SK-N-MC (cell line): ENCODE data around the gene FGD5.

Experiments used
- FOXP2 ChIP-seq: optimal IDR thresholded peaks from 2 replicates; pipeline ENCODE3; 2011; ENCODE audit warnings: mild to moderate bottlenecking, moderate library complexity; ENCODE audit not compliant: insufficient read depth; ENCODE audit errors: extremely low read length, control extremely low read depth
- POLR2AphosphoS5 ChIP-seq: IDR thresholded peaks from 2 replicates; pipeline ENCODE4 v1.6.1; 2012; ENCODE audit warnings: mild to moderate bottlenecking, low read depth, low read length, borderline replicate concordance

GRCh38 chr3:14822134-14822533, 3.4 kb downstream of the FGD5 start:
- TF ChIP-seq POLR2AphosphoS5: no peak
- no peak for TF ChIP-seq FOXP2
